Measurements from ENCODE around the gene ZNRD2. TPM values are rescaled to one million over a fixed set of nuclear protein-coding genes. Genes with fewer than 3 reads are reported as not detected.

ZNRD2 gene
- total and polyA plus RNA-seq, 12 donors: 9.4 to 135 (median 56.0) TPM

GRCh38 chr11:65618763-65619162, 48.5 kb downstream of the ZNRD2 start:
- H3K36me3 ChIP-seq (replicated peaks in 1 of 2): peaks cover 0 to 60% of the 10 kb centered on the region in 2 donors
- H3K27me3 ChIP-seq: no peaks in the 10 kb centered on the region
- 90 to 91% (median 90%) methylated on average over 8 to 14 of the region's 14 CpGs for WGBS, 4 donors
- no peak overlapping the region for H3K27ac ChIP-seq
- intact Hi-C loops (cut with DNase I): no loop called here
- TF ChIP-seq CTCF (IDR thresholded peaks at IDR 0.05) (no peak), POLR2A (IDR thresholded peaks at IDR 0.05) (no peak)
- no peaks in the 10 kb centered on the region for H3K9me3 ChIP-seq (replicated peaks in 1 of 3)
- peaks cover 8 to 13% of the 10 kb centered on the region in 2 donors for H3K4me1 ChIP-seq (replicated peaks in 1 of 2)
- no peak for DNase-seq
- no peak overlapping the region for H3K4me3 ChIP-seq

GRCh38 chr11:65619281-65619928, 49.1 kb downstream of the ZNRD2 start:
- no peak overlapping the region for H3K4me3 ChIP-seq
- peaks cover 8 to 13% of the 10 kb centered on the region in 2 donors for H3K4me1 ChIP-seq (replicated peaks in 1 of 2)
- intact Hi-C loops (cut with DNase I): no loop called here
- H3K27me3 ChIP-seq: no peaks in the 10 kb centered on the region
- no peaks in the 10 kb centered on the region for H3K9me3 ChIP-seq (replicated peaks in 1 of 3)
- TF ChIP-seq POLR2A (IDR thresholded peaks at IDR 0.05) (no peak), CTCF (IDR thresholded peaks at IDR 0.05) (no peak)
- H3K36me3 ChIP-seq (replicated peaks in 1 of 2): peaks cover 0 to 67% of the 10 kb centered on the region in 2 donors
- 73 to 93% (median 91%) methylated on average over 2 to 29 of the region's 29 CpGs for WGBS, 4 donors
- no peak overlapping the region for H3K27ac ChIP-seq
- DNase-seq: peak in 1 of 7 donors; percentile 27

GRCh38 chr11:65620666-65621065, 50.4 kb downstream of the ZNRD2 start:
- intact Hi-C loops (cut with DNase I): no loop called here
- WGBS, 4 donors: 88 to 97% (median 94%) methylated on average over 5 to 19 of the region's 19 CpGs
- no peak for DNase-seq
- H3K9me3 ChIP-seq (replicated peaks in 1 of 3): no peaks in the 10 kb centered on the region
- no peak overlapping the region for H3K27ac ChIP-seq
- no peak overlapping the region for H3K4me3 ChIP-seq
- H3K36me3 ChIP-seq (replicated peaks in 1 of 2): peaks cover 0 to 79% of the 10 kb centered on the region in 2 donors
- no peak for TF ChIP-seq CTCF (IDR thresholded peaks at IDR 0.05)
- TF ChIP-seq POLR2A (IDR thresholded peaks at IDR 0.05): no peak
- peaks cover 8 to 13% of the 10 kb centered on the region in 2 donors for H3K4me1 ChIP-seq (replicated peaks in 1 of 2)
- H3K27me3 ChIP-seq: no peaks in the 10 kb centered on the region

- no peak for DNase-seq
- WGBS, 4 donors: 89 to 96% (median 93%) methylated on average over 14 of the region's 14 CpGs
Observed at GRCh38 chr11:65621460-65621859, 51.2 kb downstream of the ZNRD2 start.

More at GRCh38 chr11:65621460-65621859, 51.2 kb downstream of the ZNRD2 start:
- no peaks in the 10 kb centered on the region for H3K27me3 ChIP-seq
- no peak overlapping the region for H3K4me3 ChIP-seq
- peaks cover 4 to 11% of the 10 kb centered on the region in 2 donors for H3K4me1 ChIP-seq (replicated peaks in 1 of 2)
- intact Hi-C loops (cut with DNase I): no loop called here
- no peaks in the 10 kb centered on the region for H3K9me3 ChIP-seq (replicated peaks in 1 of 3)
- H3K36me3 ChIP-seq (replicated peaks in 1 of 2): peaks cover 0 to 87% of the 10 kb centered on the region in 2 donors
- no peak for TF ChIP-seq POLR2A (IDR thresholded peaks at IDR 0.05)
- TF ChIP-seq CTCF (IDR thresholded peaks at IDR 0.05): no peak
- no peak overlapping the region for H3K27ac ChIP-seq

Small RNAs within 50 kb of the gene (small RNA-seq; reads per million reads assigned to genes)
- gene AP001362.1: 0 reads per million in 2 donors

Other genes with a start within 250 kb of the ZNRD2 start
- 10 to 100 TPM; 28.3 to 73.7 (median 49.1) TPM for gene DPF2, start 236.6 kb upstream of the ZNRD2 start, total RNA-seq
- 10 to 100 TPM; 23.2 to 34.7 (median 30.4) TPM for gene DPF2, start 236.6 kb upstream of the ZNRD2 start, polyA plus RNA-seq
- gene TIGD3, start 215.7 kb upstream of the ZNRD2 start, total RNA-seq: under 1 TPM; 0.11 to 0.96 (median 0.33) TPM
- under 1 TPM in 2 of 3 donors, not detected in 1; 0.27 to 0.40 TPM for gene TIGD3, start 215.7 kb upstream of the ZNRD2 start, polyA plus RNA-seq
- gene SLC25A45, start 187.8 kb upstream of the ZNRD2 start, total RNA-seq: 10 to 100 TPM in 1 of 9 donors, 1 to 10 TPM in 8; 1.1 to 12.7 (median 6.0) TPM
- gene SLC25A45, start 187.8 kb upstream of the ZNRD2 start, polyA plus RNA-seq: 10 to 100 TPM in 2 of 3 donors, 1 to 10 TPM in 1; 2.4 to 21.0 (median 14.7) TPM
- gene FRMD8, start 183.8 kb upstream of the ZNRD2 start, total RNA-seq: 10 to 100 TPM; 17.6 to 52.1 (median 39.6) TPM
- 10 to 100 TPM in 2 of 3 donors, 1 to 10 TPM in 1; 5.3 to 21.3 (median 20.4) TPM for gene FRMD8, start 183.8 kb upstream of the ZNRD2 start, polyA plus RNA-seq
- 1,000 to 10,000 TPM in 3 of 9 donors, 100 to 1,000 TPM in 4, 10 to 100 TPM in 2; 20.9 to 1,661 (median 217) TPM for gene NEAT1, start 147.7 kb upstream of the ZNRD2 start, total RNA-seq
- gene NEAT1, start 147.7 kb upstream of the ZNRD2 start, polyA plus RNA-seq: 1,000 to 10,000 TPM in 2 of 3 donors, 100 to 1,000 TPM in 1; 216 to 6,838 (median 2,645) TPM
- over 10,000 TPM in 5 of 9 donors, 1,000 to 10,000 TPM in 4; 5,921 to 17,143 (median 10,534) TPM for gene MALAT1, start 71.4 kb upstream of the ZNRD2 start, total RNA-seq
- 1,000 to 10,000 TPM in 1 of 3 donors, 100 to 1,000 TPM in 2; 237 to 9,519 (median 973) TPM for gene MALAT1, start 71.4 kb upstream of the ZNRD2 start, polyA plus RNA-seq
- gene SCYL1, start 45.4 kb upstream of the ZNRD2 start, total RNA-seq: 100 to 1,000 TPM; 105 to 240 (median 147) TPM
- gene SCYL1, start 45.4 kb upstream of the ZNRD2 start, polyA plus RNA-seq: 100 to 1,000 TPM in 2 of 3 donors, 10 to 100 TPM in 1; 52.3 to 395 (median 329) TPM
- 100 to 1,000 TPM in 7 of 9 donors, 10 to 100 TPM in 2; 43.4 to 362 (median 218) TPM for gene LTBP3, start 12.1 kb upstream of the ZNRD2 start, total RNA-seq
- 100 to 1,000 TPM in 2 of 3 donors, 10 to 100 TPM in 1; 40.2 to 323 (median 265) TPM for gene LTBP3, start 12.1 kb upstream of the ZNRD2 start, polyA plus RNA-seq
- gene FAM89B, start 2.1 kb downstream of the ZNRD2 start, total RNA-seq: 10 to 100 TPM; 28.0 to 77.1 (median 41.7) TPM
- 10 to 100 TPM in 2 of 3 donors, 1 to 10 TPM in 1; 7.0 to 64.4 (median 50.1) TPM for gene FAM89B, start 2.1 kb downstream of the ZNRD2 start, polyA plus RNA-seq
- 10 to 100 TPM; 11.8 to 56.3 (median 35.2) TPM for gene EHBP1L1, start 5.6 kb downstream of the ZNRD2 start, total RNA-seq
- 10 to 100 TPM in 2 of 3 donors, 1 to 10 TPM in 1; 8.7 to 68.0 (median 33.9) TPM for gene EHBP1L1, start 5.6 kb downstream of the ZNRD2 start, polyA plus RNA-seq
- 1 to 10 TPM in 1 of 9 donors, under 1 TPM in 4, not detected in 4; 0.06 to 1.5 (median 0.23) TPM for gene KCNK7, start 25.3 kb downstream of the ZNRD2 start, total RNA-seq
- gene KCNK7, start 25.3 kb downstream of the ZNRD2 start, polyA plus RNA-seq: 10 to 100 TPM in 1 of 3 donors, 1 to 10 TPM in 1, not detected in 1; 2.4 to 12.5 TPM
- gene MAP3K11, start 43.7 kb downstream of the ZNRD2 start, total RNA-seq: 10 to 100 TPM; 20.7 to 84.4 (median 55.7) TPM
- 100 to 1,000 TPM in 1 of 3 donors, 10 to 100 TPM in 2; 11.1 to 143 (median 85.2) TPM for gene MAP3K11, start 43.7 kb downstream of the ZNRD2 start, polyA plus RNA-seq
- gene PCNX3, start 45.3 kb downstream of the ZNRD2 start, total RNA-seq: 10 to 100 TPM; 11.7 to 45.0 (median 41.2) TPM
- 10 to 100 TPM in 2 of 3 donors, 1 to 10 TPM in 1; 9.0 to 29.9 (median 19.2) TPM for gene PCNX3, start 45.3 kb downstream of the ZNRD2 start, polyA plus RNA-seq
- gene SIPA1, start 67.6 kb downstream of the ZNRD2 start, total RNA-seq: 100 to 1,000 TPM in 1 of 9 donors, 10 to 100 TPM in 8; 28.0 to 108 (median 74.1) TPM
- 100 to 1,000 TPM in 2 of 3 donors, 1 to 10 TPM in 1; 8.7 to 377 (median 171) TPM for gene SIPA1, start 67.6 kb downstream of the ZNRD2 start, polyA plus RNA-seq
- 10 to 100 TPM; 19.3 to 76.2 (median 69.5) TPM for gene RELA, start 92.4 kb downstream of the ZNRD2 start, total RNA-seq
- gene RELA, start 92.4 kb downstream of the ZNRD2 start, polyA plus RNA-seq: 10 to 100 TPM; 38.2 to 64.6 (median 46.7) TPM
- 10 to 100 TPM; 55.9 to 89.6 (median 62.8) TPM for gene KAT5, start 141.8 kb downstream of the ZNRD2 start, total RNA-seq
- 100 to 1,000 TPM in 2 of 3 donors, 10 to 100 TPM in 1; 52.0 to 199 (median 107) TPM for gene KAT5, start 141.8 kb downstream of the ZNRD2 start, polyA plus RNA-seq
- gene RNASEH2C, start 150.3 kb downstream of the ZNRD2 start, total RNA-seq: 100 to 1,000 TPM in 6 of 9 donors, 10 to 100 TPM in 3; 69.7 to 170 (median 112) TPM
- gene RNASEH2C, start 150.3 kb downstream of the ZNRD2 start, polyA plus RNA-seq: 100 to 1,000 TPM in 1 of 3 donors, 10 to 100 TPM in 2; 13.5 to 109 (median 79.5) TPM
- gene AP5B1, start 210.5 kb downstream of the ZNRD2 start, total RNA-seq: 10 to 100 TPM in 8 of 9 donors, 1 to 10 TPM in 1; 4.8 to 30.8 (median 17.2) TPM
- 1 to 10 TPM; 1.9 to 8.2 (median 3.4) TPM for gene AP5B1, start 210.5 kb downstream of the ZNRD2 start, polyA plus RNA-seq
- not detected for gene OVOL1, start 216.6 kb downstream of the ZNRD2 start, total RNA-seq
- under 1 TPM in 1 of 3 donors, not detected in 2; 0.07 TPM for gene OVOL1, start 216.6 kb downstream of the ZNRD2 start, polyA plus RNA-seq